Measurements from ENCODE around the gene DNAH17.

DNA sequence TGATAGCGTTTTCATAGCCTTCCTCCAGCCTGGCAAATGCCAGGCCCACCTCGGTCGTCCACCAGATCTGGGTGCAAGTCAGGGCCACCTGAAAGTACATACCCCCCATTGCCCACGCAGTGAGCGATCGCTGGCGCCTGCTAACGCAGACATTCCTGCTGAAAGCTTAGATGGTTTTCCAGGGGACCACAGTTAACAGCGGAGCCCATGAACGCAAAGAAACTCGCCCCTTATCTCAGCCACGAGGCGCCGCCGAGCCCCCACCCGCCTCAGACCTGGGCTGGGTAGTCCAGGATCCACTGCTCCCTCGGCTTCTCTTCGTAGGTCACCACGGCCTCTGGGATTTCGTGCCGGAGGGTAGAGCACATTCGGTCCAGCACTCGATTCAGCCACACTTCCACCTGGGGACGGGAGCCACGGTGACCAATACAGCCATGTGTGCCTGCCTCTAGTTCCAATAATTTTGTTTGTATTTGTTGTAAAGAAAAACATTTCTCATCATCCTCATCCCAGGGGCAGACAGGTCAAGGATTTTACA, 74.5 kb downstream of the DNAH17 start:
- TF ChIP-seq POLR2AphosphoS5 (IDR thresholded peaks at IDR 0.05): no peak
- TF ChIP-seq, protein P1, sequence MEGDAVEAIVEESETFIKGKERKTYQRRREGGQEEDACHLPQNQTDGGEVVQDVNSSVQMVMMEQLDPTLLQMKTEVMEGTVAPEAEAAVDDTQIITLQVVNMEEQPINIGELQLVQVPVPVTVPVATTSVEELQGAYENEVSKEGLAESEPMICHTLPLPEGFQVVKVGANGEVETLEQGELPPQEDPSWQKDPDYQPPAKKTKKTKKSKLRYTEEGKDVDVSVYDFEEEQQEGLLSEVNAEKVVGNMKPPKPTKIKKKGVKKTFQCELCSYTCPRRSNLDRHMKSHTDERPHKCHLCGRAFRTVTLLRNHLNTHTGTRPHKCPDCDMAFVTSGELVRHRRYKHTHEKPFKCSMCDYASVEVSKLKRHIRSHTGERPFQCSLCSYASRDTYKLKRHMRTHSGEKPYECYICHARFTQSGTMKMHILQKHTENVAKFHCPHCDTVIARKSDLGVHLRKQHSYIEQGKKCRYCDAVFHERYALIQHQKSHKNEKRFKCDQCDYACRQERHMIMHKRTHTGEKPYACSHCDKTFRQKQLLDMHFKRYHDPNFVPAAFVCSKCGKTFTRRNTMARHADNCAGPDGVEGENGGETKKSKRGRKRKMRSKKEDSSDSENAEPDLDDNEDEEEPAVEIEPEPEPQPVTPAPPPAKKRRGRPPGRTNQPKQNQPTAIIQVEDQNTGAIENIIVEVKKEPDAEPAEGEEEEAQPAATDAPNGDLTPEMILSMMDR (IDR thresholded peaks at IDR 0.05): no peak
